ENCODE results near the gene SH3BGRL2. TPM values are rescaled to one million over a fixed set of nuclear protein-coding genes. Genes with fewer than 3 reads are reported as not detected.

The SH3BGRL2 gene
- total RNA-seq, 1 experiment from 2014 or later = 13.8 TPM

- no peak for TF ChIP-seq AR (CRISPR knock-in tag; IDR thresholded peaks at IDR 0.05)
Measured at GRCh38 chr6:79724816-79725215, 93.7 kb downstream of the SH3BGRL2 start (continued).

- CTCF ChIA-PET = interaction anchor here (1.1 kb wide), 1 partner anchor 31 kb away, joined by 3 read pairs; no protein-coding TSS in a partner anchor
- no peaks in the 10 kb centered on the region for H3K36me3 Mint-ChIP-seq
- POLR2A ChIA-PET = no interaction called here
Measured at GRCh38 chr6:79731471-79731870, 100.3 kb downstream of the SH3BGRL2 start.

GRCh38 chr6:79733388-79733787 lies 102.3 kb downstream of the SH3BGRL2 start:
- H3K27me3 Mint-ChIP-seq (ENCODE audit: low read depth) = no peaks in the 10 kb centered on the region
- H3K36me3 Mint-ChIP-seq = no peaks in the 10 kb centered on the region
- CTCF ChIA-PET = no interaction called here
- no peak for DNase-seq (ENCODE audit: low spot score)
- no peak overlapping the region for H3K4me3 Mint-ChIP-seq
- POLR2A ChIA-PET = no interaction called here
- no peak for ATAC-seq
- no peaks in the 10 kb centered on the region for H3K9me3 Mint-ChIP-seq
- no peaks in the 10 kb centered on the region for H3K4me1 Mint-ChIP-seq
- H3K27ac Mint-ChIP-seq = no peak overlapping the region
- no peak for TF ChIP-seq ZNF219 (CRISPR knock-in tag; IDR thresholded peaks at IDR 0.05; ENCODE audit: borderline replicate concordance)
- TF ChIP-seq CDX4 (CRISPR knock-in tag; IDR thresholded peaks at IDR 0.05; ENCODE audit: borderline replicate concordance) = no peak
- no peak for TF ChIP-seq MLX (CRISPR knock-in tag; IDR thresholded peaks at IDR 0.05)
- TF ChIP-seq FOXJ3 (CRISPR knock-in tag; IDR thresholded peaks at IDR 0.05; ENCODE audit: borderline replicate concordance) = no peak
- TF ChIP-seq ZBTB43 (CRISPR knock-in tag; IDR thresholded peaks at IDR 0.05) = no peak
- no peak for TF ChIP-seq IRF1 (CRISPR knock-in tag; IDR thresholded peaks at IDR 0.05)
- TF ChIP-seq NR1H2 (CRISPR knock-in tag; IDR thresholded peaks at IDR 0.05) = no peak
- no peak for TF ChIP-seq ZSCAN18 (CRISPR knock-in tag; IDR thresholded peaks at IDR 0.05)
- TF ChIP-seq STAT6 (CRISPR knock-in tag; conservative IDR thresholded peaks at IDR 0.05; ENCODE audit: low read depth) = no peak
- no peak for TF ChIP-seq ELF4 (CRISPR knock-in tag; IDR thresholded peaks at IDR 0.05; ENCODE audit: low read depth)
- no peak for TF ChIP-seq E2F1 (CRISPR knock-in tag; IDR thresholded peaks at IDR 0.05)

More at GRCh38 chr6:79731471-79731870, 100.3 kb downstream of the SH3BGRL2 start:
- Mint-ChIP-seq H3K27ac (no peak overlapping the region), H3K4me3 (no peak overlapping the region), H3K27me3 (ENCODE audit: low read depth) (no peaks in the 10 kb centered on the region), H3K4me1 (no peaks in the 10 kb centered on the region), H3K9me3 (no peaks in the 10 kb centered on the region)
- ATAC-seq = no peak
- TF ChIP-seq HMGXB4 (CRISPR knock-in tag; IDR thresholded peaks at IDR 0.05) (no peak), E2F5 (CRISPR knock-in tag; IDR thresholded peaks at IDR 0.05) (no peak)
- DNase-seq (ENCODE audit: low spot score) = no peak
